HL-60 (cell line): ENCODE results near the gene GPATCH4.

Experiments
- DNase-seq, 2 experiments: peaks; one replicate each; pipeline ENCODE4 v3.0.0-alpha.2; 2010 to 2020; ENCODE audit warnings: low read depth in 1 of 2, low spot score in 1 of 2
- H3K27ac ChIP-seq: fragments of 250-450 bp; sonication (Bioruptor Pico); replicated peaks from 2 replicates; pipeline ENCODE4 v1.5.1; 2020; ENCODE audit warnings: mild to moderate bottlenecking, moderate library complexity
- H3K27me3 ChIP-seq: fragments of 250-450 bp; sonication (Bioruptor Pico); 2 replicates; pipeline ENCODE4 v1.5.1; 2021; ENCODE audit warnings: mild to moderate bottlenecking, moderate library complexity; ENCODE audit not compliant: insufficient read depth, poor library complexity, severe bottlenecking
- H3K4me3 ChIP-seq: replicated peaks from 2 replicates; pipeline ENCODE4 v1.5.1; 2011; ENCODE audit warnings: mild to moderate bottlenecking, control low read depth, low read length; ENCODE audit not compliant: insufficient read depth
- CTCF ChIP-seq: IDR thresholded peaks from one replicate; pipeline ENCODE4 v1.5.1; 2011; ENCODE audit warnings: low read length, control low read depth, inconsistent platforms; ENCODE audit not compliant: insufficient read depth
- GABPA ChIP-seq: IDR thresholded peaks from 2 replicates; pipeline ENCODE4 v1.6.1; 2012; ENCODE audit warnings: low read depth
- POLR2AphosphoS5 ChIP-seq: IDR thresholded peaks from 2 replicates; pipeline ENCODE4 v1.6.1; 2012; ENCODE audit warnings: low read depth
- REST ChIP-seq: IDR thresholded peaks from 2 replicates; pipeline ENCODE4 v1.6.1; 2012; ENCODE audit warnings: low read depth; ENCODE audit not compliant: insufficient replicate concordance
- SPI1 ChIP-seq: IDR thresholded peaks from 2 replicates; pipeline ENCODE4 v1.6.1; 2012; ENCODE audit warnings: low read depth, mild to moderate bottlenecking, borderline replicate concordance

GPATCH4 gene

GRCh38 chr1:156647351-156647750, 46.1 kb upstream of the GPATCH4 start:
- peaks cover 29% of the 10 kb centered on the region for H3K27me3 ChIP-seq
- no peak for DNase-seq
- no peak for TF ChIP-seq GABPA
- TF ChIP-seq SPI1: no peak
- TF ChIP-seq CTCF: no peak
- TF ChIP-seq REST: no peak
- TF ChIP-seq POLR2AphosphoS5: no peak
- no peak overlapping the region for H3K27ac ChIP-seq
- no peak overlapping the region for H3K4me3 ChIP-seq

- Histone ChIP-seq H3K27me3 (peaks cover 33% of the 10 kb centered on the region), H3K4me3 (no peak overlapping the region), H3K27ac (no peak overlapping the region)
- TF ChIP-seq CTCF: no peak
- no peak for TF ChIP-seq REST
- TF ChIP-seq POLR2AphosphoS5: no peak
- TF ChIP-seq GABPA: no peak
- TF ChIP-seq SPI1: no peak
- no peak for DNase-seq
Measured at GRCh38 chr1:156646738-156647211, 45.5 kb upstream of the GPATCH4 start.

GRCh38 chr1:156645666-156646065, 44.4 kb upstream of the GPATCH4 start:
- Histone ChIP-seq H3K27me3 (peaks cover 44% of the 10 kb centered on the region), H3K4me3 (no peak overlapping the region), H3K27ac (no peak overlapping the region)
- no peak for TF ChIP-seq POLR2AphosphoS5
- TF ChIP-seq CTCF: no peak
- TF ChIP-seq GABPA: no peak
- TF ChIP-seq REST: no peak
- no peak for TF ChIP-seq SPI1
- no peak for DNase-seq
